Measurements from ENCODE around the gene NAA30.
A peak's percentile ranks its signal among the peaks of the same experiment; 100 is the strongest.
"Not testable (repeated sequence)": the region's sequence is repeated elsewhere in the genome, so short reads cannot be mapped to it uniquely, and the experiment has no call there.

Gene NAA30

DNA sequence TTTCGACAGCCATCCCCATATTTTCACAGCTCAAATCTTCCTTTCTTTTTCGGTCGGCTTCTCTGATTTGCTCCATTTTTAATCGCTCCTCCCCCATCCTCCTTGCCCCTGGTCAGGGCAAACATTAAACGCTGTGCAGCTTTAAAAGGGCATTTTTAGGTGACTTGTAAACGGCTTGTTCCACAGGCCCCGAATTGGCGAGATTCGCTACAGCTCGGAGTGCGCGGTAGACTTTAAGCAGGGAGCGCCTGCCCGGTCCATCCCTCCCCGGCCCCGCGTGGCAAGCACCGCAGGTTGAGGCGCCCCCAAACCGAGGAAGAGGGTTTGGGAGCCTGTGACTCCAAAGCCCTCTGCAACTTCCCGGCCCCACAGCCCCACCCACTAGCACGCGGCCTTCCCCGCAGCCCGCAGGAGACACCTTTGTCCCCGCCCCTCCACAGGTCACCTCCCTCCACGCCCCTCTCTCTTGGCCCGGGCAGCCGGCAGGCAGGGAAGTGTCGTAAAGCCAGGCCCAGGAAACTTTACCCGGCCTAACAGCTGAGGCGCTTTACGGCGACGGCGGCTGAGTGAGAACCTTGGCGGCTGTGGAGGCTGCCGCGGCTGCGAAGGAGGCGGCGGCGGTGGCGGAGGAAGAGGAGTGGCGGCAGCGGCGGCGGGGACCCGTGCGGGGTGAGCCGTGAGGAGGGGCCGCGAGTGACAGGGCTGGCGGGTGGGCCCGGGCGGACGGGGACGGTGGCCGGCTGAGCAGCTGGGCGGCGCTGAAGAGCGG is at the start of gene NAA30:
Gene NAA30, plus strand, starts transcription at position 550 of the 769 bp plus-strand sequence. CDS start 372 bp downstream, outside the sequence.
- peak; percentile 91 to 94 for DNase-seq

DNA sequence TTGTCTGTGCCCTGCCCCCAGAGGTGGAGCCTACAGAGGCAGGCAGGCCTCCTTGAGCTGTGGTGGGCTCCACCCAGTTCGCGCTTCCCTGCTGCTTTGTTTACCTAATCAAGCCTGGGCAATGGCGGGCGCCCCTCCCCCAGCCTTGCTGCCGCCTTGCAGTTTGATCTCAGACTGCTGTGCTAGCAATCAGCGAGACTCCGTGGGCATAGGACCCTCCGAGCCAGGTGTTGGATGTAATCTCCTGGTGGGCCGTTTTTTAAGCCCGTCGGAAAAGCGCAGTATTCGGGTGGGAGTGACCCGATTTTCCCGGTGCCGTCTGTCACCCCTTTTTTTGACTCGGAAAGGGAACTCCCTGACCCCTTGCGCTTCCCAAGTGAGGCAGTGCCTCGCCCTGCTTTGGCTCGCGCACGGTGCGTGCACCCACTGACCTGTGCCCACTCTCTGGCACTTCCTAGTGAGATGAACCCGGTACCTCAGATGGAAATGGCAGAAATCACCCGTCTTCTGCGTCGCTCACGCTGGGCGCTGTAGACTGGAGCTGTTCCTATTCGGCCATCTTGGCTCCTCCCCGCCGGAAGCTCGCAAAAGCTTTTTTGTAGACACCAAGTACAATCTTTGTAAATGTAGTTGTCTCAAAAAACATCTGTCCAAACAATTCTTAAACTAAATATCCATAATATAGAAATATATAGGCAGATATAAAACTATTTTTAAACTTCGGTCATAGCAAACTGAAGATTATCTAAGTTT is 46.7 kb upstream of the NAA30 start:
- DNase-seq, result not testable (repeated sequence)

GRCh38 chr14:57345106-57345505 is 45.3 kb upstream of the NAA30 start:
- DNase-seq, result no peak

- DNase-seq, result no peak
Measured at GRCh38 chr14:57346741-57347140, 43.6 kb upstream of the NAA30 start.

DNA sequence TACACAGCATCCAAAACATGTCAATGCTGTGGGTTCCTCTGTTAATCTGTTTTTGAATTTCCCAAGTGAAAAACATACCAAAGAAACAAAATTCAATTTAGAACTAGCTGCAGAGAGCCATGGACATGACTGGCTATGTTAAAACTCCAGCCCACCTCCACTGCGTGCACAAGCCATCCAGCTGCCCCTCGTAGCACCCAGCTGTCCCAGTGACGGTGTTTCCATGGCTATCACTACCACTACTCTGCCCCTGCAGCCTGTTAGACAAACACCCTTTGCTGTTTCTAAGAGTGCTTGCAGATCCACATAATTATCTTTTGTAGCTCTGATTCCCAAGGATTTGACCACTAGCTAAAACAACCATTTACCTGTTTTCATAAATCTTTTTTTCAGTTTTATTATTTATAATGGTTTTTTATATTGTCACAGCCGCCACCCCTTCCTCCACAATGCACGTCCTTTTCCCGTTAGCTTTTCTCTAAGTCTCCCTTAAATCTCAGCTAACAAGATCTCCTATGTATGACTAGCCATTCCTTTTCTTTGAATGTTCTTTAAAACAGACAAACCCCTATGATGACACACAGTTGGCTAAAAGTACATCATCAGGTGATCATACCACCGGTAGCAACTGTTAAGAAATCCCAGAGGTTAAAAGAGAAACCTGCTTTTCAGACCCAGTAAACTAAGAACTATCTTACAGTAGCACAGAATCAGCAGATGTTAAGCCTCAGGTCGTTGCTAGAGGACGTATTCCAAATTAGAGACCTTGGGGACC is 37.8 kb upstream of the NAA30 start:
- DNase-seq, result no peak

- DNase-seq, result no peak
Measured at GRCh38 chr14:57355081-57355800, 35.1 kb upstream of the NAA30 start.

DNA sequence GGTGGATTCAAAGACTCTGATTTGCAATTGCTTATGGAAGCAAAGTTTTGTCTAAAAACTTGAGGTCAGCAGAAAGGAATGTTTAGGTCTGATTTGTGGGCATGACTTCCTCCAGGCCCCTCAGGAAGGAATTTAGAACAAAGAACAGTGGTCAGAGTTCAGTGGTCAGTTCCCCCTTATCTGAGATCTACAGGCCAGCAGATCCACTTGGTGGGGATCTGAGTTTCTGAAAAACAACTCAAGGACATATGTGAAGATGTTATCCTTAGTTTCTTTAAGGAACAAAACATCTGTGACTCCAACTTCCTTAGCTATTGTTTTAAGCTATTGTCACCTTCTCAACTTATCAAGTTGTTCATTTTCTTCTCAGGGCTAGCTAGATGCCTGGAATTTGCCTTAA is 28.0 kb upstream of the NAA30 start:
- no peak for DNase-seq

- no peak for DNase-seq
Measured at GRCh38 chr14:57364659-57365450, 25.5 kb upstream of the NAA30 start.

DNA sequence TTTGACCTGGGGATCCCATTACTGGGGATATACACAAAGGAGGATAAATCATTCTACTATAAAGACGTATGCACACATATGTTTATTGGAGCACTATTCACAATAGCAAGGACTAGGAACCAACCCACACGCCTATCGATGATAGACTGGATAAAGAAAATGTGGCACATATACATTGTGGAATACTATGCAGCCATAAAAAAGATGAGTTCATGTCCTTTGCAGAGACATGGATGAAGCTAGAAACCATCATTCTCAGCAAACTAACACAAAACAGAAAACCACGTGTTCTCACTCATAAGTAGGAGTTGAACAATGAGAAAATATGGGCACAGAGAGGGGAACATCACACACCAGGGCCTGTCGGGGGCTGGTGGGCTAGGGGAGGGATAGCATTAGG is 20.2 kb upstream of the NAA30 start:
- not testable (repeated sequence) for DNase-seq

DNA sequence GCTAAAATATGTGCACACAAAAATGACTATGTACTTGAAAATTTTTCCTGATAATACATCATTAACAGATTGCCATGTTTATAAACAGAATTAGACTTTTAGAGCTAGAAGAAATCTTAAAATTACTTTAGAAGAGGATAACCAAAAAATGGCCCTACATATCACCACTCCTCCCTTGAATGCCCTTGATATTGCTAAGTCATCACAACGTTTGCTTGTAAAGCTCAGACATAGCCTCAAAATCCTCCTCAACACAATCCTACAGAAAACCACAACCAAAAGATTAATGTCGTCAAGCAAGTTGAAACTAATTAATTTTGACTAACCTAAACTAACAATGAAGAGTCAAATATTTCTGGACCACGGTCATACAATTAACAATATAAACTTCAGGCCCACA is 19.4 kb upstream of the NAA30 start:
- DNase-seq, result no peak

DNA sequence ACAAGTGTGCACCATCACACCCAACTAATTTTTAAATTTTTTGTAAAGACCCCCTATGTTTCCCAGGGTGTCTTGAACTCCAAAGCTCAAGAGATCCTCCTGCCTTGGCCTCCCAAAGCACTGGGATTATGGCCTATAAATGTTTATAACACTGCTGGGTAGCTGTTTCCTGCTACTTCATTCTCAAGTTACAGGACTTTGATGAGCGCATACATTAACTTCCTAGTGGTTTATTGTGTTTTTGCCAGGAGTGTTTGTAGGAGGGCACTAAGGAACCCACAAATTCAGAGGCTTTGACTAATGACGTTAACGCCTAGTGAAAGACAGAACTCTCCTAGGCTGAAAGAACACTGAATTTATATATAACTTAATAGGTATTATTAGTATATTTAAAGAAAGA is 15.2 kb upstream of the NAA30 start:
- no peak for DNase-seq

DNA sequence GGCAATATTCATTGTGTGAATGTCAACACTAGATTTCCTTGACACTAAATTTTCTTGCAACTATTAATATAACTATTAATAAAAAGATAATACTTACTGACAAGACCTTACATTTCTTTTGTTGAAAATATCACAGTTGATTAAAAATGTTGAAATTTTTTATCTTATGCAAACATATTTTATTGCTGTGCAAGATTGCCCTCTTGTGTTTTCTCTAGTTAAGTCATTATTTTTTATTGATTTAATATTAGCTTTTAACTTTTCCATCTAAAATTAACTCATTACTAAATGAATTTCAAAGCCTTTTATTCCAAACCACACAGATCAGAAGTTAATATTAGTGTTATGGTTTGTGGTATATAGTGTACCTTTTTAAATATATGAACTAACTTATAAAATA is 11.7 kb upstream of the NAA30 start:
- DNase-seq, result no peak

- DNase-seq, result no peak
Measured at GRCh38 chr14:57380935-57381334, 9.5 kb upstream of the NAA30 start.

GRCh38 chr14:57382283-57382682 is 8.1 kb upstream of the NAA30 start:
- DNase-seq, result no peak

DNA sequence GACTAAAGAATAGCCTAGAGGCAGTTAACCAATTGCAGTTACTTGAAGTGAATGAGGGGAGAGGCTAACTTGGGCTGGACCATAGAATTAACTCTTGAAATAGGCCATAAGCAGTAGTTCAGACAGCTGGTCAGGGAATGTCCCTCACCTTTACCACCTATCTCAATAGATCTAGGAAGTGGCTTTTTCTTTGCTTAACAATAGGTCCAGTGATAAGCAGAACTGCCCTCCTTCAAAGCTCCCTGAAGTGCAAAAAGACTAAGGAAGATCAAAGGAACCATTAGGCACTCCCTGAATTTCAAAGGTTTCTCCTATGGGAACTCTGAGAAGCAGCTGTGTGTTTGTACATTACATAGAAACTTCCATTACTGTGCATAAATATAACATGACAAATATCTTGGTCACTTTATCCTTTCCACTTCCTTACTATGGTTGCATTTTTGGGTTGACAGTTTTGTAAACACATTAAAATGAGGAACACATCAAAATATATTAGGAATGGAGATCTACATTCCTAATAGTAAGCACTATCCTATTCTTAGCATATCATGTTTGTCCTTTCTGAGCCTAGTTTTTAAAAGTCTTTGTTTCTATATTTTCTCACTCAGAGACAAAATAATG is 7.2 kb upstream of the NAA30 start:
- no peak for DNase-seq

DNA sequence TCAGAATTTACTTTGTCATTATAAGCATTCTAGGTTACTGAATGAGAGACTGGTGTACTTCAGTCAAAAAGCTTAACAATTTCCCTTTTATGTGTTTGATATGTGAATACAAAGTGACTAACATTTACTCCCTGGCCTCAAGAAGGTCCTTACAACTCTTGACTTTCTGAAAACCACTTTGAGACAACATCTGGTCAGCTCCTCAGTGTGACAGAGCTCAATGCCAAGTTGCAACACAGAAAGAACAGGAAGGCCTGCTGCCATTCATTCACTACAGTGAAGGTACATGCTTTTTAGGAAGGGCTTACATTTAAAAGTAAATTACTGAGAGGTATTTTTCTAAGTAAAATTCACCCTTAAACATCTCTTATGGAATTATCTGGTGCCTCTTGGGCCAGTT is 2.3 kb upstream of the NAA30 start:
- DNase-seq, result no peak

GRCh38 chr14:57389646-57390036 is 745 bp upstream of the NAA30 start:
- DNase-seq, result peak in 1 of 2 donors; percentile 1

- peak in 1 of 2 donors; percentile 17 for DNase-seq
Measured at GRCh38 chr14:57390806-57391516, 575 bp downstream of the NAA30 start.

GRCh38 chr14:57391517-57392195 is 1.3 kb downstream of the NAA30 start:
- DNase-seq, result no peak

GRCh38 chr14:57392830-57393229 is 2.4 kb downstream of the NAA30 start:
- no peak for DNase-seq

All from activated CD4-positive, alpha-beta T cell treated with anti-CD3 and anti-CD28 coated beads for 4 hours (primary cell).